SW480 (cell line): ENCODE measurements around the gene DIS3L2.

Experiments
- DNase-seq: peaks from one replicate; pipeline ENCODE4 v3.0.0-alpha.2; 2016; ENCODE audit warnings: low spot score

DIS3L2 gene

GRCh38 chr2:231955758-231956472, 5.6 kb upstream of the DIS3L2 start:
- DNase-seq: no peak

- no peak for DNase-seq
These were observed 3.4 kb upstream of the DIS3L2 start for GRCh38 chr2:231957913-231958763.

- DNase-seq: no peak
These were observed 634 bp upstream of the DIS3L2 start for GRCh38 chr2:231960810-231961348.

- DNase-seq: no peak
These were observed 3.6 kb downstream of the DIS3L2 start for GRCh38 chr2:231965102-231965501.

GRCh38 chr2:231966886-231967285, 5.4 kb downstream of the DIS3L2 start:
- no peak for DNase-seq

- DNase-seq: no peak
These were observed 7.3 kb downstream of the DIS3L2 start for GRCh38 chr2:231968820-231969219.

- no peak for DNase-seq
These were observed 8.9 kb downstream of the DIS3L2 start for GRCh38 chr2:231970461-231970860.

- DNase-seq: no peak
These were observed 13.5 kb downstream of the DIS3L2 start for GRCh38 chr2:231975001-231975400.

- no peak for DNase-seq
These were observed 15.9 kb downstream of the DIS3L2 start for GRCh38 chr2:231977430-231977829.

- no peak for DNase-seq
These were observed 23.5 kb downstream of the DIS3L2 start for GRCh38 chr2:231984992-231985391.

- DNase-seq: peak; percentile 13
These were observed 24.3 kb downstream of the DIS3L2 start for GRCh38 chr2:231985823-231986261.

GRCh38 chr2:231987124-231987727, 25.7 kb downstream of the DIS3L2 start:
- no peak for DNase-seq

- no peak for DNase-seq
These were observed 26.8 kb downstream of the DIS3L2 start for GRCh38 chr2:231988179-231988866.

- no peak for DNase-seq
These were observed 30.2 kb downstream of the DIS3L2 start for GRCh38 chr2:231991664-231992063.

- DNase-seq: no peak
These were observed 31.4 kb downstream of the DIS3L2 start for GRCh38 chr2:231992888-231993287.

- no peak for DNase-seq
These were observed 35.5 kb downstream of the DIS3L2 start for GRCh38 chr2:231996797-231997540.

- no peak for DNase-seq
These were observed 36.5 kb downstream of the DIS3L2 start for GRCh38 chr2:231998046-231998445.

- DNase-seq: no peak
These were observed 38.9 kb downstream of the DIS3L2 start for GRCh38 chr2:232000439-232000838.

- no peak for DNase-seq
These were observed 39.6 kb downstream of the DIS3L2 start for GRCh38 chr2:232001073-232001472.

- DNase-seq: no peak
These were observed 44.7 kb downstream of the DIS3L2 start for GRCh38 chr2:232006253-232006652.

GRCh38 chr2:232008907-232009638, 47.6 kb downstream of the DIS3L2 start:
- no peak for DNase-seq
